ENCODE data around the gene CDC42BPG.

CDC42BPG gene

GRCh38 chr11:64868904-64869570, 24.6 kb upstream of the CDC42BPG start:
- DNase-seq (ENCODE audit: low read depth): no peak
- no peak overlapping the region for H3K4me3 ChIP-seq (ENCODE audit: low read depth, low read length)

GRCh38 chr11:64867748-64868462, 23.5 kb upstream of the CDC42BPG start:
- no peak overlapping the region for H3K4me3 ChIP-seq (ENCODE audit: low read depth, low read length)
- DNase-seq (ENCODE audit: low read depth): no peak

- DNase-seq (ENCODE audit: low read depth): no peak
- no peak overlapping the region for H3K4me3 ChIP-seq (ENCODE audit: low read depth, low read length)
These were observed 21.7 kb upstream of the CDC42BPG start for GRCh38 chr11:64866173-64866491.

- H3K4me3 ChIP-seq (ENCODE audit: low read depth, low read length): no peak overlapping the region
- DNase-seq (ENCODE audit: low read depth): no peak
These were observed 21.1 kb upstream of the CDC42BPG start for GRCh38 chr11:64865286-64866172.

GRCh38 chr11:64864473-64865285, 20.2 kb upstream of the CDC42BPG start:
- peak; percentile 90 for DNase-seq (ENCODE audit: low read depth)
- no peak overlapping the region for H3K4me3 ChIP-seq (ENCODE audit: low read depth, low read length)

GRCh38 chr11:64864135-64864472, 19.7 kb upstream of the CDC42BPG start:
- DNase-seq (ENCODE audit: low read depth): no peak
- H3K4me3 ChIP-seq (ENCODE audit: low read depth, low read length): peak overlapping the region; percentile 5

GRCh38 chr11:64863391-64864060, 19.1 kb upstream of the CDC42BPG start:
- H3K4me3 ChIP-seq (ENCODE audit: low read depth, low read length): no peak overlapping the region

GRCh38 chr11:64862987-64863390, 18.5 kb upstream of the CDC42BPG start:
- no peak overlapping the region for H3K4me3 ChIP-seq (ENCODE audit: low read depth, low read length)
- no peak for DNase-seq (ENCODE audit: low read depth)

More at GRCh38 chr11:64863391-64864060, 19.1 kb upstream of the CDC42BPG start:
- no peak for DNase-seq (ENCODE audit: low read depth)

GRCh38 chr11:64861227-64861975, 16.9 kb upstream of the CDC42BPG start:
- DNase-seq (ENCODE audit: low read depth): no peak
- H3K4me3 ChIP-seq (ENCODE audit: low read depth, low read length): no peak overlapping the region

- no peak overlapping the region for H3K4me3 ChIP-seq (ENCODE audit: low read depth, low read length)
- no peak for DNase-seq (ENCODE audit: low read depth)
These were observed 15.3 kb upstream of the CDC42BPG start for GRCh38 chr11:64859542-64860414.

- no peak for DNase-seq (ENCODE audit: low read depth)
- no peak overlapping the region for H3K4me3 ChIP-seq (ENCODE audit: low read depth, low read length)
These were observed 14.2 kb upstream of the CDC42BPG start for GRCh38 chr11:64858467-64859263.

GRCh38 chr11:64857485-64857884, 13.0 kb upstream of the CDC42BPG start:
- DNase-seq (ENCODE audit: low read depth): no peak
- no peak overlapping the region for H3K4me3 ChIP-seq (ENCODE audit: low read depth, low read length)

GRCh38 chr11:64856382-64857227, 12.2 kb upstream of the CDC42BPG start:
- no peak for DNase-seq (ENCODE audit: low read depth)
- no peak overlapping the region for H3K4me3 ChIP-seq (ENCODE audit: low read depth, low read length)

- H3K4me3 ChIP-seq (ENCODE audit: low read depth, low read length): no peak overlapping the region
- no peak for DNase-seq (ENCODE audit: low read depth)
These were observed 11.3 kb upstream of the CDC42BPG start for GRCh38 chr11:64855596-64856304.

All from skeletal muscle cell (primary cell).